Prostate gland (tissue), 2 donors: ENCODE results near the gene GMPPA. TPM values are rescaled to one million over a fixed set of nuclear protein-coding genes. Genes with fewer than 3 reads are reported as not detected.

Source experiments
- DNase-seq: peaks from one replicate; pipeline ENCODE4 v3.0.0-alpha.2; 2019; ENCODE audit warnings: low spot score
- H3K27ac ChIP-seq, 2 donors: fragments of 200-600 bp; sonication (generic); 2 replicates each; pipeline ENCODE4 v1.5.1; 2017 to 2019
- H3K27me3 ChIP-seq: fragments of 200-600 bp; sonication (generic); replicated peaks from 2 replicates; pipeline ENCODE4 v1.5.1; 2019; ENCODE audit not compliant: insufficient read depth
- H3K36me3 ChIP-seq, 2 donors: fragments of 200-600 bp; sonication (generic); 1 replicate in 1 of 2; 2 replicates in 1 of 2; pipeline versions ENCODE4 v1.5.1 to v1.8.1; 2017 to 2019
- H3K4me1 ChIP-seq: fragments of 200-600 bp; sonication (generic); replicated peaks from 2 replicates; pipeline ENCODE4 v1.5.1; 2019
- H3K4me3 ChIP-seq, 2 donors: fragments of 200-600 bp; sonication (generic); 2 replicates each; pipeline ENCODE4 v1.5.1; 2017 to 2019
- H3K9me3 ChIP-seq: fragments of 200-600 bp; sonication (generic); 2 replicates; pipeline ENCODE4 v1.5.1; 2017
- CTCF ChIP-seq, 4 experiments: fragments of 200-600 bp in 2 of 4; fragments of 450-650 bp in 2 of 4; sonication (generic) in 2 of 4; IDR thresholded peaks; 1 replicate in 3 of 4; 2 replicates in 1 of 4; pipeline ENCODE4 v1.5.1; 2016 to 2019; ENCODE audit warnings: antibody characterized with exemption in 4 of 4, mild to moderate bottlenecking in 2 of 4, moderate library complexity in 2 of 4
- POLR2A ChIP-seq: fragments of 450-650 bp; IDR thresholded peaks from one replicate; pipeline ENCODE4 v1.6.1; 2016; ENCODE audit warnings: antibody characterized with exemption, mild to moderate bottlenecking
- POLR2AphosphoS5 ChIP-seq: sonication (generic); formaldehyde crosslinking; IDR thresholded peaks from one replicate; pipeline ENCODE4 v1.6.1; 2017; ENCODE audit warnings: antibody characterized with exemption
- WGBS: methylation state at CpG from one replicate; pipeline ENCODE4 v1.1.5; 2018; 5-methylcytosine and 5-hydroxymethylcytosine counted together
- intact Hi-C: fragments of 100-400 bp; cut with DNase I; formaldehyde crosslinking; loops from one replicate; pipeline ENCODE4 v1.14.2; 2022
- total RNA-seq, 2 donors: library from RNA; depleted of rRNA; stranded (reverse); fragments of >200 nt; gene quantifications; one replicate each; pipeline ENCODE4 v1.1.0, GENCODE V29; 2016

Gene GMPPA
- total RNA-seq, 2 donors from 2014 or later: 41.2 to 53.8 TPM

- Histone ChIP-seq H3K36me3 (no peaks in the 10 kb centered on the region), H3K27ac (no peak overlapping the region), H3K9me3 (no peaks in the 10 kb centered on the region), H3K4me1 (peaks cover 3% of the 10 kb centered on the region), H3K4me3 (no peak overlapping the region), H3K27me3 (peaks cover 8% of the 10 kb centered on the region)
- WGBS: 86% methylated on average over 9 of the region's 9 CpGs
- intact Hi-C loops: loop anchor here (10.0 kb wide), 1 partner anchor 345 kb away; the partner anchor contains the start of genes CNPPD1, RETREG2 and SLC23A3
- DNase-seq: no peak
- no peak for TF ChIP-seq POLR2AphosphoS5
- no peak for TF ChIP-seq POLR2A
- TF ChIP-seq CTCF (IDR thresholded peaks at IDR 0.05): no peak
These were observed 20.8 kb downstream of the GMPPA start for GRCh38 chr2:219519526-219519916.

GRCh38 chr2:219520079-219520478 lies 21.4 kb downstream of the GMPPA start:
- peaks cover 5% of the 10 kb centered on the region for H3K27me3 ChIP-seq
- 85% methylated on average over 8 of the region's 8 CpGs for WGBS
- H3K9me3 ChIP-seq: no peaks in the 10 kb centered on the region
- H3K4me1 ChIP-seq: peaks cover 3% of the 10 kb centered on the region
- H3K27ac ChIP-seq: no peak overlapping the region
- TF ChIP-seq POLR2A (no peak), CTCF (IDR thresholded peaks at IDR 0.05) (no peak), POLR2AphosphoS5 (no peak)
- no peak overlapping the region for H3K4me3 ChIP-seq
- no peak for DNase-seq
- intact Hi-C loops: loop anchor here (5.0 kb wide), 1 partner anchor 118 kb away; no protein-coding TSS in a partner anchor
- H3K36me3 ChIP-seq: no peaks in the 10 kb centered on the region

- H3K27me3 ChIP-seq: peaks cover 5% of the 10 kb centered on the region
- peaks cover 3% of the 10 kb centered on the region for H3K4me1 ChIP-seq
- no peak overlapping the region for H3K4me3 ChIP-seq
- no peak overlapping the region for H3K27ac ChIP-seq
- H3K36me3 ChIP-seq: no peaks in the 10 kb centered on the region
- H3K9me3 ChIP-seq: no peaks in the 10 kb centered on the region
- intact Hi-C loops: loop anchor here (5.0 kb wide), 1 partner anchor 119 kb away; no protein-coding TSS in a partner anchor
- DNase-seq: no peak
- peak in 2 of 4 experiments; percentile 48 to 53 for TF ChIP-seq CTCF (IDR thresholded peaks at IDR 0.05)
- no peak for TF ChIP-seq POLR2A
- no peak for TF ChIP-seq POLR2AphosphoS5
- WGBS: 25% methylated on average over 14 of the region's 14 CpGs
These were observed 22.6 kb downstream of the GMPPA start for GRCh38 chr2:219521066-219521880.

- Histone ChIP-seq H3K4me3 (peak overlapping the region in 1 of 2 donors; percentile 7), H3K4me1 (peaks cover 3% of the 10 kb centered on the region), H3K27ac (peak overlapping the region; percentile 23 to 31), H3K9me3 (no peaks in the 10 kb centered on the region), H3K36me3 (no peaks in the 10 kb centered on the region), H3K27me3 (peaks cover 5% of the 10 kb centered on the region)
- WGBS: 5% methylated on average over 62 of the region's 70 CpGs
- TF ChIP-seq POLR2AphosphoS5: no peak
- no peak for TF ChIP-seq CTCF (IDR thresholded peaks at IDR 0.05)
- TF ChIP-seq POLR2A: no peak
- intact Hi-C loops: loop anchor here (5.0 kb wide), 1 partner anchor 120 kb away; no protein-coding TSS in a partner anchor
- DNase-seq: no peak
These were observed 23.7 kb downstream of the GMPPA start for GRCh38 chr2:219522111-219523030.
